H9 (cell line): Measurements from ENCODE around the gene ADH7. TPM values are rescaled to one million over a fixed set of nuclear protein-coding genes. Genes with fewer than 3 reads are reported as not detected.

Experiments
- DNase-seq: peaks from one replicate; pipeline ENCODE4 v3.0.0-alpha.2; 2017
- H2AFZ ChIP-seq: one replicate; pipeline ENCODE4 v1.6.1; 2013; ENCODE audit warnings: mild to moderate bottlenecking, low read length, control low read depth, moderate library complexity
- H2AK5ac ChIP-seq: 2 replicates; pipeline ENCODE4 v1.6.1; 2013; ENCODE audit warnings: low read length, control low read depth, mixed read lengths; ENCODE audit not compliant: insufficient read length
- H2BK120ac ChIP-seq: one replicate; pipeline ENCODE4 v1.6.1; 2013; ENCODE audit warnings: low read depth, mild to moderate bottlenecking, low read length, control low read depth, inconsistent platforms; ENCODE audit not compliant: poor library complexity, severe bottlenecking
- H2BK12ac ChIP-seq: 2 replicates; pipeline ENCODE4 v1.6.1; 2013; ENCODE audit warnings: low read length, control low read depth, mixed read lengths, low read depth; ENCODE audit not compliant: insufficient read length
- H2BK15ac ChIP-seq: 2 replicates; pipeline ENCODE4 v1.6.1; 2013; ENCODE audit warnings: low read depth, low read length, control low read depth
- H2BK20ac ChIP-seq: one replicate; pipeline ENCODE4 v1.6.1; 2013; ENCODE audit warnings: low read depth, mild to moderate bottlenecking, low read length, control low read depth, inconsistent platforms; ENCODE audit not compliant: poor library complexity, severe bottlenecking
- H2BK5ac ChIP-seq: 2 replicates; pipeline ENCODE4 v1.6.1; 2013; ENCODE audit warnings: low read length, control low read depth, mixed read lengths; ENCODE audit not compliant: insufficient read length
- H3K14ac ChIP-seq: 2 replicates; pipeline ENCODE4 v1.6.1; 2013; ENCODE audit warnings: low read length, control low read depth; ENCODE audit not compliant: insufficient read depth
- H3K18ac ChIP-seq: 2 replicates; pipeline ENCODE4 v1.6.1; 2013; ENCODE audit warnings: low read depth, mild to moderate bottlenecking, mixed read lengths, low read length, control low read depth; ENCODE audit not compliant: insufficient read length
- H3K23ac ChIP-seq: 2 replicates; pipeline ENCODE4 v1.6.1; 2013; ENCODE audit warnings: low read length, control low read depth, mixed read lengths, low read depth; ENCODE audit not compliant: insufficient read length
- H3K23me2 ChIP-seq: 2 replicates; pipeline ENCODE4 v1.6.1; 2013; ENCODE audit warnings: low read depth, mild to moderate bottlenecking, mixed read lengths, low read length, control low read depth; ENCODE audit not compliant: insufficient read length, poor library complexity, severe bottlenecking
- H3K27ac ChIP-seq: 2 replicates; pipeline ENCODE4 v1.5.1; 2013; ENCODE audit warnings: low read length, control low read depth, mixed read lengths, low read depth; ENCODE audit not compliant: insufficient read length
- H3K27me3 ChIP-seq: 2 replicates; pipeline ENCODE4 v1.6.1; 2013; ENCODE audit warnings: low read length, control low read depth, inconsistent platforms; ENCODE audit not compliant: insufficient read depth
- H3K4ac ChIP-seq: 2 replicates; pipeline ENCODE4 v1.6.1; 2013; ENCODE audit warnings: low read depth, mild to moderate bottlenecking, control low read depth, inconsistent platforms, low read length, moderate library complexity
- H3K4me1 ChIP-seq: 2 replicates; pipeline ENCODE4 v1.6.1; 2013; ENCODE audit warnings: low read length, control low read depth, inconsistent platforms; ENCODE audit not compliant: insufficient read depth
- H3K4me2 ChIP-seq: 2 replicates; pipeline ENCODE4 v1.6.1; 2013; ENCODE audit warnings: low read length, control low read depth, mixed read lengths; ENCODE audit not compliant: insufficient read length, insufficient read depth
- H3K56ac ChIP-seq: 2 replicates; pipeline ENCODE4 v1.6.1; 2013; ENCODE audit warnings: low read depth, mild to moderate bottlenecking, mixed read lengths, low read length, control low read depth; ENCODE audit not compliant: insufficient read length
- H3K79me1 ChIP-seq: 2 replicates; pipeline ENCODE4 v1.6.1; 2013; ENCODE audit warnings: low read depth, mild to moderate bottlenecking, moderate library complexity, low read length, control low read depth, inconsistent platforms; ENCODE audit not compliant: insufficient read depth, poor library complexity, severe bottlenecking
- H3K79me2 ChIP-seq: 2 replicates; pipeline ENCODE4 v1.6.1; 2013; ENCODE audit warnings: low read length, control low read depth, inconsistent platforms; ENCODE audit not compliant: insufficient read depth
- H3K9ac ChIP-seq: 2 replicates; pipeline ENCODE4 v1.6.1; 2013; ENCODE audit warnings: low read length, control low read depth, mixed read lengths; ENCODE audit not compliant: insufficient read length; ENCODE audit errors: extremely low read depth
- H3K9me3 ChIP-seq: one replicate; pipeline ENCODE4 v1.6.1; 2013; ENCODE audit warnings: low read depth, low read length, inconsistent platforms; ENCODE audit not compliant: control insufficient read depth
- H3T11ph ChIP-seq: one replicate; pipeline ENCODE4 v1.6.1; 2013; ENCODE audit warnings: mild to moderate bottlenecking, low read length, control low read depth, inconsistent platforms
- H4K20me1 ChIP-seq: one replicate; pipeline ENCODE4 v1.6.1; 2013; ENCODE audit not compliant: control insufficient read depth, insufficient read length, insufficient read depth
- H4K5ac ChIP-seq: 2 replicates; pipeline ENCODE4 v1.6.1; 2013; ENCODE audit warnings: low read depth, mild to moderate bottlenecking, mixed read lengths, low read length, control low read depth; ENCODE audit not compliant: insufficient read length
- H4K8ac ChIP-seq: replicated peaks from 2 replicates; pipeline ENCODE4 v1.6.1; 2013; ENCODE audit warnings: low read length, control low read depth, mixed read lengths, low read depth; ENCODE audit not compliant: insufficient read length
- H4K91ac ChIP-seq: 2 replicates; pipeline ENCODE4 v1.6.1; 2013; ENCODE audit warnings: low read depth, mild to moderate bottlenecking, moderate library complexity, mixed read lengths, low read length, control low read depth; ENCODE audit not compliant: insufficient read length
- H3K27ac Mint-ChIP-seq, 3 experiments: 2 replicates in 2 of 3; 3 replicates in 1 of 3; pipeline ENCODE4 v1.8.0; 2020 to 2021; ENCODE audit warnings: mixed read lengths in 3 of 3, mild to moderate bottlenecking in 1 of 3, moderate library complexity in 1 of 3
- H3K27me3 Mint-ChIP-seq: 2 replicates; pipeline ENCODE4 v1.8.0; 2021; ENCODE audit warnings: low read depth, mild to moderate bottlenecking, moderate library complexity, mixed read lengths
- H3K36me3 Mint-ChIP-seq, 3 experiments: 2 replicates in 2 of 3; 3 replicates in 1 of 3; pipeline ENCODE4 v1.8.0; 2020 to 2021; ENCODE audit warnings: low read depth in 3 of 3, mixed read lengths in 3 of 3; ENCODE audit not compliant: insufficient read depth in 1 of 3
- H3K4me1 Mint-ChIP-seq, 2 experiments: 2 replicates each; pipeline ENCODE4 v1.8.0; 2020; ENCODE audit warnings: mixed read lengths in 2 of 2
- H3K4me3 Mint-ChIP-seq, 2 experiments: 2 replicates in 1 of 2; 3 replicates in 1 of 2; pipeline ENCODE4 v1.8.0; 2020 to 2021; ENCODE audit warnings: mild to moderate bottlenecking in 2 of 2, mixed read lengths in 2 of 2, moderate library complexity in 1 of 2
- H3K9me3 Mint-ChIP-seq, 2 experiments: 2 replicates in 1 of 2; 3 replicates in 1 of 2; pipeline ENCODE4 v1.8.0; 2020; ENCODE audit warnings: mild to moderate bottlenecking in 2 of 2, mixed read lengths in 2 of 2, moderate library complexity in 1 of 2
- WGBS: extraction: QIAGEN DNeasy Blood & Tissue Kit; methylation state at CpG from one replicate; pipeline ENCODE4 v1.1.7; 2013; ENCODE audit warnings: missing lambda C conversion rate, low lambda C conversion rate, mixed read lengths; ENCODE audit not compliant: insufficient read length; ENCODE audit errors: extremely low coverage; 5-methylcytosine and 5-hydroxymethylcytosine counted together
- total RNA-seq: library from RNA; stranded (reverse); gene quantifications from 2 replicates; pipeline ENCODE4 v1.2.1, GENCODE V29; 2021
- TF ChIP-seq, protein P1 (sequence below): fragments of 200-600 bp; sonication (generic); conservative IDR thresholded peaks from 3 replicates; pipeline ENCODE4 v1.8.0; 2021; ENCODE audit warnings: antibody characterized with exemption, mild to moderate bottlenecking

ADH7 gene
- total RNA-seq, 1 experiment from 2014 or later, result not detected

DNA sequence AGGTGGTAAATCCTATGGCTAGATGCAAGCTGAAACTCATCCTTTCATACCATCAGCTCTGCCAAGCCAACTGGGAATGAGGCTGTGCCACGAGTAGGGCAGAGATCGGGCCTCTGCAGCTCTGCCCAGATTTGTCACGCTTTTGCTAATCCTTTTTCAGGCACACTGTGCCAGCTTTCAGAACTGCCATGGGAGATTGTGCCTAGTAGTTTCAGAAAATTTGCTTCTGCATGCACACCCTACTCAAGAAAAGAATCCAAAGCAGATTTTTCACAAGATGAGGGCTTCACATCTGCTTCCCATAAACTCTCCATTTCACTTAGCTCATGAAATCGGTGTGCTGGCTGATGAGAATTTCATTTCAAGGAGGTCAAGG is 3.3 kb upstream of the ADH7 start:
- no peak overlapping the region for H3K23ac ChIP-seq
- no peaks in the 10 kb centered on the region for H3K79me1 ChIP-seq
- no peaks in the 10 kb centered on the region for H3K79me2 ChIP-seq
- H4K20me1 ChIP-seq, result no peaks in the 10 kb centered on the region
- H2BK12ac ChIP-seq, result no peak overlapping the region
- H2AFZ ChIP-seq, result no peak overlapping the region
- H3K14ac ChIP-seq, result no peak overlapping the region
- H3K27me3 Mint-ChIP-seq, result no peaks in the 10 kb centered on the region
- TF ChIP-seq, protein P1, sequence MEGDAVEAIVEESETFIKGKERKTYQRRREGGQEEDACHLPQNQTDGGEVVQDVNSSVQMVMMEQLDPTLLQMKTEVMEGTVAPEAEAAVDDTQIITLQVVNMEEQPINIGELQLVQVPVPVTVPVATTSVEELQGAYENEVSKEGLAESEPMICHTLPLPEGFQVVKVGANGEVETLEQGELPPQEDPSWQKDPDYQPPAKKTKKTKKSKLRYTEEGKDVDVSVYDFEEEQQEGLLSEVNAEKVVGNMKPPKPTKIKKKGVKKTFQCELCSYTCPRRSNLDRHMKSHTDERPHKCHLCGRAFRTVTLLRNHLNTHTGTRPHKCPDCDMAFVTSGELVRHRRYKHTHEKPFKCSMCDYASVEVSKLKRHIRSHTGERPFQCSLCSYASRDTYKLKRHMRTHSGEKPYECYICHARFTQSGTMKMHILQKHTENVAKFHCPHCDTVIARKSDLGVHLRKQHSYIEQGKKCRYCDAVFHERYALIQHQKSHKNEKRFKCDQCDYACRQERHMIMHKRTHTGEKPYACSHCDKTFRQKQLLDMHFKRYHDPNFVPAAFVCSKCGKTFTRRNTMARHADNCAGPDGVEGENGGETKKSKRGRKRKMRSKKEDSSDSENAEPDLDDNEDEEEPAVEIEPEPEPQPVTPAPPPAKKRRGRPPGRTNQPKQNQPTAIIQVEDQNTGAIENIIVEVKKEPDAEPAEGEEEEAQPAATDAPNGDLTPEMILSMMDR, result no peak
- no peak overlapping the region for H3K4ac ChIP-seq
- H3K4me1 Mint-ChIP-seq, result no peaks in the 10 kb centered on the region
- H2BK20ac ChIP-seq, result no peak overlapping the region
- no peak overlapping the region for H4K91ac ChIP-seq
- no peak overlapping the region for H3K56ac ChIP-seq
- WGBS, result no CpG with 5 or more reads among the region's 4 CpGs
- no peak overlapping the region for H3T11ph ChIP-seq
- H3K27ac Mint-ChIP-seq, result no peak overlapping the region; a peak in 1 of 7 replicates
- H2BK15ac ChIP-seq, result no peak overlapping the region
- H3K36me3 Mint-ChIP-seq, result no peaks in the 10 kb centered on the region
- no peaks in the 10 kb centered on the region for H3K23me2 ChIP-seq
- H4K5ac ChIP-seq, result no peak overlapping the region
- H3K9me3 ChIP-seq, result no peaks in the 10 kb centered on the region
- H2BK5ac ChIP-seq, result no peak overlapping the region
- no peak overlapping the region for H3K18ac ChIP-seq
- H3K4me2 ChIP-seq, result no peak overlapping the region
- H3K4me3 Mint-ChIP-seq, result no peak overlapping the region
- H4K8ac ChIP-seq, result no peak overlapping the region
- no peaks in the 10 kb centered on the region for H3K4me1 ChIP-seq
- no peak overlapping the region for H3K9ac ChIP-seq
- H2BK120ac ChIP-seq, result no peak overlapping the region
- H3K27ac ChIP-seq, result no peak overlapping the region
- H2AK5ac ChIP-seq, result no peak overlapping the region
- H3K27me3 ChIP-seq, result no peaks in the 10 kb centered on the region
- no peaks in the 10 kb centered on the region for H3K9me3 Mint-ChIP-seq
- no peak for DNase-seq
